ENCODE data around the gene PBX1. TPM values are rescaled to one million over a fixed set of nuclear protein-coding genes. Genes with fewer than 3 reads are reported as not detected.

The PBX1 gene
- total RNA-seq, 1 donor from 2014 or later, result 37.4 TPM

DNA sequence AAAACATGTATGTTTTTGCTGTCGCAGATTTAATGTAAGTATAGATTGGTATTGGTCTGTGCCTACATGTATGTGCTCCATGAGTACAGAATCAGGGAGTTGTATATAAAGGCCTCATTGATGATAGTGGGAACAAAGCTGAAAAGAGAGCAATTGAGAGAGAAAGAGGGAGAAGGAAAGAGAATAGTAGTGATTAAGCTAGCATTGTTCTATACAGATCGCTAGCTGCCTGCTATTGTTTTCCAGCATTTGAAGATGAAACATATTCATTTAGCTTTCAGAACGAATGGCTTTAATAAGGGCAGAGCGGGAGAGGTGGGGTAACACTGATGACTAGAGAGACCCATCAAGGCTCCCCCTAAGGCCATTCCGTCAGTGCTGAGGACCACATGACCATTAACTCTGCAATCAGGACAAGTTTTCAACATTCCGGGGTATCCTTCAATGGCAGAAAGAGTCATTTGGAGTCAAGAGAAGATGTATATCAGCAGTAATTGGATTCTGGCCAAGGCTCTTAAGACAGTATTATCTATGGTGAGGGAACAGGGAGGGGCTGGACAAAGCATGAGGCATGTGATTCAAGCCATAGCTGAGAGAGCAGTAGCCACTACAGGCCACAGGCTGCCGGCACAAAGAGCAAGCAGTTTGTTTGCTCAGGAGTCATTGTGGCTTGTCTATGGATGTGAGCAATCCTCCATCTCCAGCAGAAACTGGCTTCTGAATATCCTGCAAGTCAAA, 176.5 kb downstream of the PBX1 start:
- Histone ChIP-seq H3K4me3 (no peak overlapping the region), H3K4me1 (no peaks in the 10 kb centered on the region), H3K27me3 (no peaks in the 10 kb centered on the region), H3K27ac (no peak overlapping the region), H3K36me3 (no peaks in the 10 kb centered on the region), H3K9me3 (no peaks in the 10 kb centered on the region)
- intact Hi-C loops (cut with DNase I), result no loop called here
- no peak for DNase-seq (ENCODE audit: low spot score in 2 of 2)
- TF ChIP-seq, protein P1, sequence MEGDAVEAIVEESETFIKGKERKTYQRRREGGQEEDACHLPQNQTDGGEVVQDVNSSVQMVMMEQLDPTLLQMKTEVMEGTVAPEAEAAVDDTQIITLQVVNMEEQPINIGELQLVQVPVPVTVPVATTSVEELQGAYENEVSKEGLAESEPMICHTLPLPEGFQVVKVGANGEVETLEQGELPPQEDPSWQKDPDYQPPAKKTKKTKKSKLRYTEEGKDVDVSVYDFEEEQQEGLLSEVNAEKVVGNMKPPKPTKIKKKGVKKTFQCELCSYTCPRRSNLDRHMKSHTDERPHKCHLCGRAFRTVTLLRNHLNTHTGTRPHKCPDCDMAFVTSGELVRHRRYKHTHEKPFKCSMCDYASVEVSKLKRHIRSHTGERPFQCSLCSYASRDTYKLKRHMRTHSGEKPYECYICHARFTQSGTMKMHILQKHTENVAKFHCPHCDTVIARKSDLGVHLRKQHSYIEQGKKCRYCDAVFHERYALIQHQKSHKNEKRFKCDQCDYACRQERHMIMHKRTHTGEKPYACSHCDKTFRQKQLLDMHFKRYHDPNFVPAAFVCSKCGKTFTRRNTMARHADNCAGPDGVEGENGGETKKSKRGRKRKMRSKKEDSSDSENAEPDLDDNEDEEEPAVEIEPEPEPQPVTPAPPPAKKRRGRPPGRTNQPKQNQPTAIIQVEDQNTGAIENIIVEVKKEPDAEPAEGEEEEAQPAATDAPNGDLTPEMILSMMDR (IDR thresholded peaks at IDR 0.05), result no peak

DNA sequence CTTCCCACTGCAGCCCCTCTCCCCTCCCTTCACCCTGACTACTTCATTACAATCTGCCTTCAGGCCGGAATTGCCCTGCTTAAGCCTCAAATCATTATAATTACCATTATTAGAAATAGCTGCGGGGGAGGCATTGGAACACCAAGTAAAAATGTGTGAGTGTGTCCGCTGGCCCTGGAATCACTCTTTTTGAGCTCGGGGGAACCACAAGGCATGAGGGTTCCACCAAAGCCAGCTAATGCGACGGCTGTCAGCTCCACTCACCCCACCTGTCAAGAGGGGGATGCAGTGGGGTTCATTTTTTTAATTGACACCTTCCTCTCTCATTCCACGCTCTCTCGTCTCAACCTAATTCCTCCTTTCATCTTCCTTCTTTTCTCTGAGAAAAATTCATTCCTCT, 177.2 kb downstream of the PBX1 start:
- intact Hi-C loops (cut with DNase I), result no loop called here
- Histone ChIP-seq H3K9me3 (no peaks in the 10 kb centered on the region), H3K4me1 (no peaks in the 10 kb centered on the region), H3K27me3 (no peaks in the 10 kb centered on the region), H3K27ac (no peak overlapping the region), H3K4me3 (no peak overlapping the region), H3K36me3 (no peaks in the 10 kb centered on the region)
- TF ChIP-seq, protein P1 (IDR thresholded peaks at IDR 0.05), result no peak
- DNase-seq (ENCODE audit: low spot score in 2 of 2), result no peak

DNA sequence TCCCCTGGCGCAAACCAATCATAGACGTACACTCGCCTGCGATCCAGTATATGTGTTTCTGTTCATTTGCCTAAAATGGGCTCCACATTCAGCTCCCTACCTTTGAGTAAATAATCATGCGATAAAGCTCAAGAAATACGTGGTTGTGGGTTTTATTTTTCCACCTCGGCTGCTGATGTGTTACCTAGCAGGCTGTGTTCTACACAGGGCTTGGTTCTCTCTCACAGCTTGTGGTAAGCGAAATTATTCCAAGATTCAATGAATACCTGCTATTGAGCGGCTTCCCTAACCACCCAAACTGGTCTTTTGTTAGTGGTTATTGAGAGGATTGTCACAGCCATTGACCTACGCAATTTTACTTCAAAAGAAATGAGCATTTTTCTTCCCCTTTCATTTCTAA, 180.2 kb downstream of the PBX1 start:
- H3K9me3 ChIP-seq, result no peaks in the 10 kb centered on the region
- no peak for DNase-seq (ENCODE audit: low spot score in 2 of 2)
- H3K4me1 ChIP-seq, result no peaks in the 10 kb centered on the region
- H3K27me3 ChIP-seq, result no peaks in the 10 kb centered on the region
- no peak overlapping the region for H3K27ac ChIP-seq
- TF ChIP-seq, protein P1 (IDR thresholded peaks at IDR 0.05), result no peak
- H3K4me3 ChIP-seq, result no peak overlapping the region
- no peaks in the 10 kb centered on the region for H3K36me3 ChIP-seq
- intact Hi-C loops (cut with DNase I), result no loop called here

DNA sequence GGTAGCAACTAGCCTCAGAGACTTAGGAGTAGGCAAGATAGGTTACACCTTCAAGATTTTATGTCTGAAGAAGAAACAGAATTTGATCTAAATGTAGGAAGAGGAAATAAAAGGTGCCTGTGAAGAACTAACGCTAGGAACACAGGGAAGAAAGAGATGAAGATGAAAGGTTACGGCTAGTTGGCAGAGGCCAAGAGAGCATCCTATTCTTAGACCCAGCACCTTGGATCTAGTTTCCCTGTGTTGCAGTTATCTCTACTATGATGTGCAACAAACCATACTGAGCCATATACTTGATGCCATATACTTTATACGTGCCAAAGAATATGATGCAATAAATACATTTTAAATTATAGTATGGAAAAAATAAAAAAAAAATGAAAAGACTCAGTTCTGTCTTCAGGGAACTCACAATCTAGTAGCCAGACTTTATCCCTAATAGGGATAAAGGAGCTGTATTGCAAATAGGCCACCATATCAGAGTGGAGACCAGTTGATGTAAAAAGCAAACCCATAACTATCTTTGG, 181.1 kb downstream of the PBX1 start:
- Histone ChIP-seq H3K4me3 (no peak overlapping the region), H3K4me1 (no peaks in the 10 kb centered on the region), H3K9me3 (no peaks in the 10 kb centered on the region), H3K27ac (no peak overlapping the region), H3K27me3 (no peaks in the 10 kb centered on the region), H3K36me3 (no peaks in the 10 kb centered on the region)
- TF ChIP-seq, protein P1 (IDR thresholded peaks at IDR 0.05), result no peak
- intact Hi-C loops (cut with DNase I), result no loop called here
- DNase-seq (ENCODE audit: low spot score in 2 of 2), result no peak

DNA sequence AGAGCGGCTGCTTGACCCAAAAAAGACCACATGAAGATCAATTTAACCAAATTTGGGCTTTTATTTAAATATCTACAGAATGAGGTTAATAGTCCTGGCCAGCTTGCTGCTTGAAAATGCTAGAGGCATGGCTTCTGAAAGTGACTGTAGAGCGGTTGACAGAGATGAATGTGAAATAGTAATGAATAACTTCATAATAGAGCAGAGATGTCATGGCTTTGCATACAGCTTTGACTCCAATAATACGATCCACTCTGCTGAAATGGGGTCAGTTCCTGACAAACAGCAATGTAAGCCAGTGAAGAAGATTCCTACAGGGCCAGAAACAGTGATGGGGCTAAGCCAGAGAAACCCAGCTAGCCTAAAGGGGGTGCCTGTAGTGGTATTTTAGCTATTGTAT, 183.8 kb downstream of the PBX1 start:
- Histone ChIP-seq H3K9me3 (no peaks in the 10 kb centered on the region), H3K4me1 (peaks cover 4 to 5% of the 10 kb centered on the region in 2 donors), H3K27ac (no peak overlapping the region), H3K27me3 (no peaks in the 10 kb centered on the region), H3K4me3 (no peak overlapping the region), H3K36me3 (no peaks in the 10 kb centered on the region)
- TF ChIP-seq, protein P1 (IDR thresholded peaks at IDR 0.05), result no peak
- intact Hi-C loops (cut with DNase I), result no loop called here
- no peak for DNase-seq (ENCODE audit: low spot score in 2 of 2)

Data from ascending aorta (tissue), 2 donors.